Fibroblast of mammary gland (primary cell): Measurements from ENCODE around the gene CES1.
A peak's percentile ranks its signal among the peaks of the same experiment; 100 is the strongest.
"Not testable (repeated sequence)": the region's sequence is repeated elsewhere in the genome, so short reads cannot be mapped to it uniquely, and the experiment has no call there.

ENCODE experiments used
- DNase-seq: peaks from one replicate; pipeline ENCODE4 v3.0.0-alpha.2; 2010; ENCODE audit warnings: low read depth
- H3K4me3 ChIP-seq: 2 replicates; pipeline ENCODE4 v1.5.1; 2011; ENCODE audit warnings: low read depth, mild to moderate bottlenecking, low read length, moderate library complexity; ENCODE audit not compliant: control insufficient read depth
- TF ChIP-seq, protein P1 (sequence below): conservative IDR thresholded peaks from 2 replicates; pipeline ENCODE4 v1.5.1; 2011; ENCODE audit warnings: low read depth, low read length, inconsistent platforms; ENCODE audit not compliant: control insufficient read depth, insufficient read depth

The CES1 gene

DNA sequence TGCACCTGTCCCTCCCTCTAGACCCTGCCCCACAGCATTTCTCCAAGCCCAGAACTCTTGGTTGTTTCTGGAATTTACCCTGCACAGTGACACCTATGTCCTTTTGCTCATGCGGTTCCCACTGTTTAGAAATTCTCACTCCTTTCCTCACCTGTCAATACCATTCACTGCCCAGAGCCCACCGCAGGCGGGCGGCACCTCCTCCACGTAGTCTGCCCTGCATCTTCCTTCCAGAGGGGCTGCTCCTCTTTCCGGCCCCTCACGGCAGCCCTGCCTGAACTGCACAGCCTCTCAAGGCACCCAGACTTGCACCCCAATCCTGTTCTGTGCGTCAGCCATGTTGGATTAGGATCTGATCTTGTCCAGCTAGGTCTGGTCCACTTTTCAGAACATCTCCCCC, 51.4 kb downstream of the CES1 start:
- H3K4me3 ChIP-seq, DNase-seq: not testable (repeated sequence)

DNA sequence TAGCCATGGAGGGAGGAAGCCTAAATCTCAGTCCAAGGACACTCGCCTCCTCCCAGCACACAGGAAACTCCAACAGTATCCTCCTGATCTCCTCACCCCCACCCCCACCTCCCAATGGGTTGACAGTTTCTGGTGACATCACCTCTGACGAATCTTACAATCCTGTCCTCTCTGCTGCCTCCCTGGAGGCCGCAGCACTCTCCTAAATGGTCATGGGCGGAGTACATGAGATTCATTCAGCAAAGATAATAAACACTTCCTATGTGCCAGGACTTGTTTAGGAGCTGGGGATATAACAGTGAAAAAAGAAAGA, 52.8 kb downstream of the CES1 start:
- not testable (repeated sequence) for H3K4me3 ChIP-seq
- peak; percentile 21 for DNase-seq

DNA sequence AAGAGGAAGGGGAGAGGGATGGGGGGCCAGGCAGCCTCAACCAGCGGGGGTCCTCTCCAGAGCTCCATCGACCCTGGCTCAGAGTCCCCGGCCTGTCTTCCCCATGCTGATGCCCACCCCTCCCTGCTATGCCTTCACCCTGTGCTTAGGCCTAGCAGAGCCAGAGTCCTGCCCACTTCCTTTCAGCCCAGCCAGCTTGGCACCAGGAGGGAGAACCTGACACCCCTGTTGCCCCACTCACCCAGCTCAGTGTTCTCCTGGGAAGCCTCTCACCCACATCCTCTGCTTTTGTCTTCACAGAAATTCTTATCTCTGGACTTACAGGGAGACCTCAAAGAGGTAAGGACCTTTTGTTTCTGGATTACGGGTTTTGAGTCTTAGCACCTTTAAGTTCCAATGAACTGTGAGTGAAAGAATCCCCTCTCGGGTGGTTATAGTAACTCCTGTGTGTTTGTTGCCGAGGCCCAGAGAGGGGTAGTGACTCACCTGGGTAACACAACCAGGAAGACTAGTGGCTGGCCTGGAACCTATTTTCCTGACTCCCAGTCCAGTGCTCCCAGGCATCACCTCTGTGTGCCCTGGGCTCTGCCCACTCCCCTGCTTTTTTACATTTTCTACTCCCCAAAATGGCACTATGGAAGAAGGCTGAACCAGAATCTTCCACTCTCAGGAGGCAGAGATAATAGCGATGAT, 53.3 kb downstream of the CES1 start:
- TF ChIP-seq, protein P1, sequence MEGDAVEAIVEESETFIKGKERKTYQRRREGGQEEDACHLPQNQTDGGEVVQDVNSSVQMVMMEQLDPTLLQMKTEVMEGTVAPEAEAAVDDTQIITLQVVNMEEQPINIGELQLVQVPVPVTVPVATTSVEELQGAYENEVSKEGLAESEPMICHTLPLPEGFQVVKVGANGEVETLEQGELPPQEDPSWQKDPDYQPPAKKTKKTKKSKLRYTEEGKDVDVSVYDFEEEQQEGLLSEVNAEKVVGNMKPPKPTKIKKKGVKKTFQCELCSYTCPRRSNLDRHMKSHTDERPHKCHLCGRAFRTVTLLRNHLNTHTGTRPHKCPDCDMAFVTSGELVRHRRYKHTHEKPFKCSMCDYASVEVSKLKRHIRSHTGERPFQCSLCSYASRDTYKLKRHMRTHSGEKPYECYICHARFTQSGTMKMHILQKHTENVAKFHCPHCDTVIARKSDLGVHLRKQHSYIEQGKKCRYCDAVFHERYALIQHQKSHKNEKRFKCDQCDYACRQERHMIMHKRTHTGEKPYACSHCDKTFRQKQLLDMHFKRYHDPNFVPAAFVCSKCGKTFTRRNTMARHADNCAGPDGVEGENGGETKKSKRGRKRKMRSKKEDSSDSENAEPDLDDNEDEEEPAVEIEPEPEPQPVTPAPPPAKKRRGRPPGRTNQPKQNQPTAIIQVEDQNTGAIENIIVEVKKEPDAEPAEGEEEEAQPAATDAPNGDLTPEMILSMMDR, result no peak
- DNase-seq, result no peak
- H3K4me3 ChIP-seq, result no peak overlapping the region

DNA sequence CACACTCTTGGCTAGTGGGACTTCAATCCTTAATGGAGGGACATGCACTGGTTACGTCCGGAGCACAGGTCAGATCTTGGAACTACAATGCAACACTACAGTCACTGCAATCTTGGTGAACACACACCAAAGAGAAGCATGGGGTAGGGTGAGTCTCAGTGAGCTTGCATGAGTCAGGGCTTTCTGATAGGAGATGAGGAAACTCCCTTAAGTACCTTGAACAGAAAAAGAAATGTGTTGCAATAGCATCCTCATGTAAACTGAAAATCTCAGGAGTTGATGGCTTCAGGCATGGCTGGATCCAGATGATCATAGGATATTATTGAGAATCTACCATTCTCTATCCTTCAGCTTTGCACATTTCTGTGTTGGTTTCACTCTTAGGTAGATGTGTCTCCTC, 54.1 kb downstream of the CES1 start:
- H3K4me3 ChIP-seq, result no peak overlapping the region
- DNase-seq, result peak; percentile 30
- TF ChIP-seq, protein P1, result no peak

DNA sequence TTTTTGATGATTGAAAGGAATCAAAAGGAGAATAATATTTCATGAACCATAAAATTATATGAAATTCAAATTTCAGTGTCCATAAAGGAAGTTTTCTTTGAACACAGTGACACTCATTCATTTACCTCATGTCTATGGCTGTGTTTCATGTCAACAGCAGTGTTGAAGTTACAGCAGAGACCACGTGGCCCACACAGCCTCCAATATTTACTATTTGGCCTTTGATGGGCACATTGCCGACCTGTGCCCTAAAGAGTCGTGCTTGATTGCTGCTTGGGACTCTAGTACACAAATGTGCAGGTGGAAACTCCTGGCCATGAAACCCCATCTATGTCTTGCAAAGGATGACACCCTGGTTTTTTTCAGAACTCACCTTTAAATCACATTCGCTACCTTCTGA, 57.0 kb downstream of the CES1 start:
- DNase-seq, result no peak
- TF ChIP-seq, protein P1, result no peak

DNA sequence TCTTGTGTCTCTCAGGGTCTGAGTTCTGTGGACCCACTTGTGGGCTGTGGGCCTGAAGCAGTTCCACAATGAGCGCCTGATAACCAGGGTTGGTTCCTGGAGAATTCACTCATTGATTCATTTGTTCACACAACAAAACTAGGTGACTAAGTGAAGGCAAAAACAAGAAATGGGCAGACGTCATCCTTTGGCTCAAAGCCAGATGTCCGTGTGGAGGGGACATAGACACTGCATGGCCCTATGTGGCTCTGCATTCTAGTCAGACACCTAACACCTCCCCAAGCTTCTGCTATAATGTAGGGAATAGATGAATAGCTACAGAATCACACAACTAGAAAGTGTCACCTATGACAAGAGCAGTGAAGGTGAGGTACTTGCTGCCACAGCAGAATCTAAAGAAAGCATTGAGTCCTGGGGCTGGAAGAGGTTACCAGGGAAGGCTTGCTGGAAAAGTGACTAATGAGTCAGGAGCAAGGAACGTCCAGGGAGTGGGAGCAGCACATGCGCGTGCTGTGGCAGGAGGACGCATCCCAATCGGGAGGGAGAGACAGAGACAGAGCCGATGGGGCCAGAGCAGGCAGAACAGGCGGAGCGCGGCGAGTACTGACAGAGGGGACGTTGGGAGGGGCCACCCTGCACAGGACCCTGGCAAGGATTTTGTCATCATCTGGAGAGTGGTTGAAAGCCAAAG, 58.9 kb downstream of the CES1 start:
- peak; percentile 54 for DNase-seq
- H3K4me3 ChIP-seq, result no peak overlapping the region
- TF ChIP-seq, protein P1, result no peak

More for the DNA sequence above, 57.0 kb downstream of the CES1 start:
- no peak overlapping the region for H3K4me3 ChIP-seq

DNA sequence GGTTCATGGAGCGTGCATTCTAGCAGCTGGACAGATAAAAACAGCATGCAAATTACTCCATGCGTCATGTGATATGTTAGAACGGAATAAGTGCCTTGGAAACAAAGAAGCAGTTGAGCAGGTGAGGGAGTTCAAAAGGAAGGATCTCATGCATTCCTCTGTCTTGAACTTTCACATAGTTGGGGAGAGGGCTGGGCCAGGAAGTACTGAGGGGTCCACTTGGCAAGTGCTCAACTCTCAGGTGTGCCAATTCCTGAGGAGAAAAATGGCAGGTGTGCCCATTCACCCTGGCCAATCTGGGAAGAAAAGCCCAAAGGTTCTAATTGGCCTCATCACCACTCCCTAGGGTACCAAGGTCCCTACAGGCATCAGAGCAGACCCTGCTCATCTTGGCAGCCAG, 67.7 kb downstream of the CES1 start:
- TF ChIP-seq, protein P1, result no peak
- H3K4me3 ChIP-seq, result no peak overlapping the region
- no peak for DNase-seq
